GM23248 (cell line): Measurements from ENCODE around the gene OR10AG1. TPM values are rescaled to one million over a fixed set of nuclear protein-coding genes. Genes with fewer than 3 reads are reported as not detected.

Experiments
- DNase-seq: peaks from one replicate; pipeline ENCODE4 v3.0.0-alpha.2; 2015
- H2AFZ ChIP-seq: fragments of 200-600 bp; sonication (generic); 2 replicates; pipeline ENCODE4 v1.6.1; 2016; ENCODE audit warnings: antibody characterized with exemption
- H3F3A ChIP-seq: fragments of 200-600 bp; sonication (generic); 2 replicates; pipeline ENCODE4 v1.6.1; 2016; ENCODE audit warnings: mild to moderate bottlenecking, antibody characterized with exemption, mixed run types; ENCODE audit not compliant: insufficient read depth
- H3K27ac ChIP-seq: fragments of 200-600 bp; sonication (generic); 2 replicates; pipeline ENCODE4 v1.5.1; 2016; ENCODE audit warnings: mild to moderate bottlenecking
- H3K27me3 ChIP-seq: fragments of 200-600 bp; sonication (generic); replicated peaks from 2 replicates; pipeline ENCODE4 v1.6.1; 2016; ENCODE audit warnings: mild to moderate bottlenecking; ENCODE audit not compliant: insufficient read depth
- H3K36me3 ChIP-seq: fragments of 200-600 bp; sonication (generic); 2 replicates; pipeline ENCODE4 v1.6.1; 2016; ENCODE audit warnings: low read depth, mild to moderate bottlenecking
- H3K4me1 ChIP-seq: fragments of 200-600 bp; sonication (generic); 2 replicates; pipeline ENCODE4 v1.6.1; 2016; ENCODE audit warnings: mild to moderate bottlenecking; ENCODE audit not compliant: insufficient read depth
- H3K4me2 ChIP-seq: fragments of 200-600 bp; sonication (generic); one replicate; pipeline ENCODE4 v1.6.1; 2016; ENCODE audit warnings: mild to moderate bottlenecking; ENCODE audit not compliant: unreplicated experiment
- H3K4me3 ChIP-seq: fragments of 200-600 bp; sonication (generic); 2 replicates; pipeline ENCODE4 v1.5.1; 2016; ENCODE audit warnings: mild to moderate bottlenecking
- H3K79me2 ChIP-seq: fragments of 200-600 bp; sonication (generic); 2 replicates; pipeline ENCODE4 v1.6.1; 2016; ENCODE audit warnings: mild to moderate bottlenecking; ENCODE audit not compliant: insufficient read depth
- H3K9ac ChIP-seq: fragments of 200-600 bp; sonication (generic); 2 replicates; pipeline ENCODE4 v1.6.1; 2016; ENCODE audit warnings: mild to moderate bottlenecking
- H3K9me2 ChIP-seq: fragments of 200-600 bp; sonication (generic); 2 replicates; pipeline ENCODE4 v1.6.1; 2016; ENCODE audit warnings: mixed run types, mild to moderate bottlenecking, moderate library complexity; ENCODE audit not compliant: insufficient read depth
- H3K9me3 ChIP-seq: fragments of 200-600 bp; sonication (generic); one replicate; pipeline ENCODE4 v1.6.1; 2017; ENCODE audit warnings: low read depth
- H4K20me1 ChIP-seq: fragments of 200-600 bp; sonication (generic); 2 replicates; pipeline ENCODE4 v1.6.0; 2016; ENCODE audit not compliant: insufficient read depth
- EZH2 ChIP-seq: fragments of 200-600 bp; sonication (generic); IDR thresholded peaks from 2 replicates; pipeline ENCODE4 v1.6.1; 2018; ENCODE audit warnings: antibody characterized with exemption, mild to moderate bottlenecking; ENCODE audit not compliant: insufficient read depth, poor library complexity, severe bottlenecking
- EZH2phosphoT487 ChIP-seq: fragments of 200-600 bp; sonication (generic); IDR thresholded peaks from 2 replicates; pipeline ENCODE4 v1.6.1; 2018; ENCODE audit warnings: antibody characterized with exemption, moderate library complexity, mild to moderate bottlenecking, low read depth; ENCODE audit not compliant: insufficient read depth
- WGBS, 2 experiments: methylation state at CpG; one replicate each; pipeline ENCODE4 v1.1.6; 2015 to 2017; ENCODE audit warnings: low lambda C conversion rate in 2 of 2, low coverage in 1 of 2; ENCODE audit errors: missing lambda C conversion rate in 2 of 2; 5-methylcytosine and 5-hydroxymethylcytosine counted together
- in situ Hi-C: fragments of 300-500 bp; cut with MboI; formaldehyde crosslinking; loops from 2 replicates; pipeline ENCODE4 v1.15.0; 2020
- polyA plus RNA-seq: library from polyadenylated mRNA; unstranded; fragments of >200 nt; fragmentation: Nextera tagmentation; extraction: Ambion mirVana; gene quantifications from 2 replicates; pipeline ENCODE4 v1.2.1, GENCODE V29; 2016
- total RNA-seq: library from RNA; depleted of rRNA; stranded (reverse); fragments of >200 nt; shearing (Covaris generic); gene quantifications from 2 replicates; pipeline ENCODE4 v1.2.3, GENCODE V29; 2014

OR10AG1 gene
- total and polyA plus RNA-seq, 2 experiments from 2014 or later: not detected

DNA sequence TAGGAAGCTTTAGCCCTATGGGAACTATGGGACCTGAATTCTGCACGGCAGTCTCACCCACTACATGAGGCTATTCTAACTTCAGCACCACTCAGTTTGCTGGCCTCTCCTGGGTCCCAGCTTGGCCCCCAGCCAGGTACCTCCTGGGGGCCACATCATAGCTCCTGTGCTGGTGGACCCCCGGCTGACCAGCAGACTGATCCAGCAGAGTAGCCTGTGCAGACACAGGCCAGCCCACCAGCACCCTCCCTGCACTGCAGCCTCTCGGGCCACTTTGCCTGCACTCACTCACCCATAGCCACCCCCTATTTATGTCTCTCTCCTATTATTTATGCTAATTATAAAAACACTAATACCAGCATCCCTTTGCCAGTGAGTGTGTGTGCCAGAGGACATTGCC is 1.2 kb upstream of the OR10AG1 start:
- in situ Hi-C loops: no loop called here
- H3K27me3 ChIP-seq: no peaks in the 10 kb centered on the region
- no peak for DNase-seq
- no peaks in the 10 kb centered on the region for H3K36me3 ChIP-seq
- no peak overlapping the region for H3K9ac ChIP-seq
- H3K9me2 ChIP-seq: no peaks in the 10 kb centered on the region
- no peak overlapping the region for H3K27ac ChIP-seq
- H4K20me1 ChIP-seq: no peaks in the 10 kb centered on the region
- TF ChIP-seq EZH2 (no peak), EZH2phosphoT487 (no peak)
- H3K4me1 ChIP-seq: no peaks in the 10 kb centered on the region
- H3K79me2 ChIP-seq: no peaks in the 10 kb centered on the region
- H3K4me2 ChIP-seq: no peak overlapping the region
- H2AFZ ChIP-seq: no peak overlapping the region
- H3K9me3 ChIP-seq: no peaks in the 10 kb centered on the region
- no peak overlapping the region for H3K4me3 ChIP-seq
- 30 to 33% methylated on average over 3 of the region's 3 CpGs for WGBS, 2 experiments
- no peaks in the 10 kb centered on the region for H3F3A ChIP-seq

DNA sequence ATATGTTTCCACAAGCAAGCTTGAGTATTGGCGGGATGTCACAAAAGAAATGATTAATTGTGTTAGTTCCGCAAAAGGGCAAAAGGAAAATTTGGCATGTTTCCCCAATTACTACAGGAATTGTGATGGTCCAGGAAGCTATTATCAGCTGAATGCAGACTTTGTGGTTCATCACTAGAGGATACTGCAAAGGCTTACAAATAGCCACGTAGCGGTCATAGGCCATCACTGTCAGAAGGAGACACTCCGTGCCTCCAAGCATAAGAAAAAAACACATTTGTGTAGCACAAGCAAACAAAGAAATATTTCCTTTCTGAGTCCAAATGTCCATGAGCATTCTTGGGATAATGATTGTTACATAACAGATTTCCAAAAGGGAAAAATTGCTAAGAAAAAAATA is 1.8 kb downstream of the OR10AG1 start:
- WGBS, 2 experiments: 25 to 34% methylated on average over 5 of the region's 5 CpGs
- H2AFZ ChIP-seq: no peak overlapping the region
- in situ Hi-C loops: no loop called here
- H4K20me1 ChIP-seq: no peaks in the 10 kb centered on the region
- H3K27ac ChIP-seq: no peak overlapping the region
- no peaks in the 10 kb centered on the region for H3K36me3 ChIP-seq
- H3K4me1 ChIP-seq: no peaks in the 10 kb centered on the region
- H3K4me2 ChIP-seq: no peak overlapping the region
- TF ChIP-seq EZH2phosphoT487 (no peak), EZH2 (no peak)
- H3F3A ChIP-seq: no peaks in the 10 kb centered on the region
- no peaks in the 10 kb centered on the region for H3K79me2 ChIP-seq
- no peak overlapping the region for H3K9ac ChIP-seq
- no peaks in the 10 kb centered on the region for H3K27me3 ChIP-seq
- no peaks in the 10 kb centered on the region; the same call in 1 of the 2 replicates for H3K9me2 ChIP-seq
- no peak overlapping the region for H3K4me3 ChIP-seq
- H3K9me3 ChIP-seq: no peaks in the 10 kb centered on the region
- DNase-seq: no peak

DNA sequence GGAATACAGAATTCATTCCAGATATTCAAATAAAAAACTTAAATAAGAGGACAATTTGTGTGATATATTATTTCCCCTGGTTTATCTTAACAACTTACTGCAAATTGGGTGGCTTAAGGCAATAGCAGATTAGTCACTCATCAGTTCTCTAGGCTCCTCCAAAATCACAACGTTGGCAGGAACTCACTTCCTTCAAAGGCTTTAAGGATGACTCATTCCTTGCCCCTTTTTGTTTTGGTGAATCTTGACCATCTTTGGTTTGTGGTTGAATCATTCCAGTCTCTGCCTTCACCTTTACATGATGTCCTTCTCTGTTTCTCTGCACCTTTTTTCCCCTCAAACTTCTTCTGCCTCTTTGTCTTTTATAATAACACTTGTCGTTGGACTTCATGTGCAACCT is 3.4 kb downstream of the OR10AG1 start:
- H3K4me1 ChIP-seq: no peaks in the 10 kb centered on the region
- no peak for TF ChIP-seq EZH2
- TF ChIP-seq EZH2phosphoT487: no peak
- in situ Hi-C loops: no loop called here
- H2AFZ ChIP-seq: no peak overlapping the region
- no peak for DNase-seq
- H3F3A ChIP-seq: no peaks in the 10 kb centered on the region
- H3K27me3 ChIP-seq: no peaks in the 10 kb centered on the region
- H3K9ac ChIP-seq: no peak overlapping the region
- H3K9me2 ChIP-seq: no peaks in the 10 kb centered on the region; the same call in 1 of the 2 replicates
- no peaks in the 10 kb centered on the region for H3K36me3 ChIP-seq
- H4K20me1 ChIP-seq: no peaks in the 10 kb centered on the region
- 27 to 38% methylated on average over 2 of the region's 2 CpGs for WGBS, 2 experiments
- no peak overlapping the region for H3K4me2 ChIP-seq
- H3K9me3 ChIP-seq: no peaks in the 10 kb centered on the region
- no peak overlapping the region for H3K4me3 ChIP-seq
- H3K79me2 ChIP-seq: no peaks in the 10 kb centered on the region
- H3K27ac ChIP-seq: no peak overlapping the region

DNA sequence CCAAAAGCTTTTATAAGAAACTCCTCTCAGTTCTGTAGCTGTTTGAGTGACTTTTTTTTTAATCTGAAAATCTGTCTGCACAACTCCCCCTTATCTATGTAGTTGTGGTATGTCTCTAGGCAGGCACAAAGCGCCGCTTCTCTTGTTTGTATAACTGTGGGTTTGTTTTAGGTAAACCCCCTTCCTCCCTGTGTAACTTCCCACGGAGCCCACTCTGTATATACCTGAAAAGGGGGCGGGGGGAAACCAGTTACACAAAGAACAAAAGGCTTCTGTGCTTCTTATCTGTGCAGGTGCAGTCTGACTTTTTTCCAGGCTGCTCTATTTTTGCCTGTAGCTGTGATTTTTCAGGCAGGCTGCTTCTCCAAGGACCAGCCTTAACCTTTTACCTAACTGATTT is 13.2 kb downstream of the OR10AG1 start:
- in situ Hi-C loops: no loop called here
- no peak for DNase-seq
- H3K36me3 ChIP-seq: no peaks in the 10 kb centered on the region
- H2AFZ ChIP-seq: no peak overlapping the region
- TF ChIP-seq EZH2phosphoT487: no peak
- no peak for TF ChIP-seq EZH2
- no peaks in the 10 kb centered on the region for H3K4me1 ChIP-seq
- H3F3A ChIP-seq: no peaks in the 10 kb centered on the region
- no peak overlapping the region for H3K9ac ChIP-seq
- no peaks in the 10 kb centered on the region for H3K27me3 ChIP-seq
- H3K27ac ChIP-seq: no peak overlapping the region
- no peaks in the 10 kb centered on the region for H3K9me3 ChIP-seq
- H3K9me2 ChIP-seq: no peaks in the 10 kb centered on the region
- no peaks in the 10 kb centered on the region for H4K20me1 ChIP-seq
- no peak overlapping the region for H3K4me3 ChIP-seq
- H3K4me2 ChIP-seq: no peak overlapping the region
- 4 to 12% methylated on average over 4 of the region's 4 CpGs for WGBS, 2 experiments
- H3K79me2 ChIP-seq: no peaks in the 10 kb centered on the region

DNA sequence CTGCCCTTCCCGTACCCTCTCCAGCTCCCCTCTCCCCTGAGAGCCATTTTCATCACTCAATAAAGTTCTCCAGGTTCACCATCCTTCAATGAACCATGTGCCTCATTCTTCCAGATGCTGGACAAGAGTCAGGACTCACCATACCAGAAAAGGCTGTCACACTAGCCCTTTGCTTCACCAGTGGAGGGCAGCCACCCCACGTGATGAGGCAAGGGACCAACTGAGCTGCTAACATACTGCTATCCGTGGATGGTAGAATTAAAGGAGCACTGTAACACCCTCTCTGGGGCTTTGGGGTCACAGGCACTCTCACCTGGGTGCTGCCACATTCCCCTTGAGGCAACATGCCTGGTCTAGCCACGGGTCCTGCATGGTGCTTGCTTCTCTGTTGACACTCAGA is 20.4 kb downstream of the OR10AG1 start:
- no peak overlapping the region for H2AFZ ChIP-seq
- H3K4me1 ChIP-seq: no peaks in the 10 kb centered on the region
- in situ Hi-C loops: loop anchor here (25.0 kb wide), 1 partner anchor 838 kb away; no protein-coding TSS in a partner anchor
- no peaks in the 10 kb centered on the region for H3K9me3 ChIP-seq
- no peak overlapping the region for H3K9ac ChIP-seq
- no peaks in the 10 kb centered on the region for H3K36me3 ChIP-seq
- H3K4me2 ChIP-seq: no peak overlapping the region
- H3K79me2 ChIP-seq: no peaks in the 10 kb centered on the region
- H3K27ac ChIP-seq: no peak overlapping the region
- no peaks in the 10 kb centered on the region for H4K20me1 ChIP-seq
- H3F3A ChIP-seq: no peaks in the 10 kb centered on the region
- no peaks in the 10 kb centered on the region for H3K9me2 ChIP-seq
- DNase-seq: no peak
- no peak for TF ChIP-seq EZH2phosphoT487
- no peak for TF ChIP-seq EZH2
- H3K4me3 ChIP-seq: no peak overlapping the region
- no peaks in the 10 kb centered on the region for H3K27me3 ChIP-seq
- WGBS, 2 experiments: 4 to 6% methylated on average over 4 of the region's 4 CpGs
